Uterus (tissue), 4 donors: ENCODE measurements around the gene MTHFD1. TPM values are rescaled to one million over a fixed set of nuclear protein-coding genes. Genes with fewer than 3 reads are reported as not detected.

Experiments
- DNase-seq, 2 donors: peaks; one replicate each; pipeline ENCODE4 v3.0.0-alpha.2; 2019 to 2020
- H3K27ac ChIP-seq, 2 donors: fragments of 200-600 bp; sonication (generic); 1 replicate in 1 of 2; 2 replicates in 1 of 2; pipeline ENCODE4 v1.5.1; 2016 to 2018
- H3K27me3 ChIP-seq, 2 donors: fragments of 200-600 bp; sonication (generic); one replicate each; pipeline ENCODE4 v1.5.1; 2018 to 2019; ENCODE audit warnings: control low read depth in 1 of 2
- H3K36me3 ChIP-seq, 2 donors: fragments of 200-600 bp; sonication (generic); one replicate each; pipeline ENCODE4 v1.5.1; 2019; ENCODE audit warnings: control low read depth in 1 of 2
- H3K4me1 ChIP-seq, 2 donors: fragments of 200-600 bp; sonication (generic); one replicate each; pipeline ENCODE4 v1.5.1; 2018 to 2019; ENCODE audit warnings: control low read depth in 1 of 2
- H3K4me3 ChIP-seq, 2 donors: fragments of 200-600 bp; sonication (generic); 1 replicate in 1 of 2; 2 replicates in 1 of 2; pipeline ENCODE4 v1.5.1; 2018 to 2019; ENCODE audit warnings: mild to moderate bottlenecking in 1 of 2
- H3K9me3 ChIP-seq, 2 donors: fragments of 200-600 bp; sonication (generic); one replicate each; pipeline ENCODE4 v1.5.1; 2019; ENCODE audit warnings: control low read depth in 1 of 2
- CTCF ChIP-seq, 4 experiments: fragments of 200-600 bp in 2 of 4; fragments of 450-650 bp in 2 of 4; sonication (generic) in 2 of 4; IDR thresholded peaks; one replicate each; pipeline ENCODE4 v1.5.1; 2016 to 2019; ENCODE audit warnings: antibody characterized with exemption in 4 of 4, mild to moderate bottlenecking in 2 of 4, moderate library complexity in 1 of 4
- POLR2A ChIP-seq, 2 donors: fragments of 450-650 bp; IDR thresholded peaks; one replicate each; pipeline ENCODE4 v1.6.1; 2016; ENCODE audit warnings: antibody characterized with exemption in 2 of 2, mild to moderate bottlenecking in 1 of 2, moderate library complexity in 1 of 2
- intact Hi-C: fragments of 100-400 bp; cut with DNase I; formaldehyde crosslinking; loops from one replicate; pipeline ENCODE4 v1.15.1; 2023; ENCODE audit warnings: low total_unique reads
- total RNA-seq, 4 donors: library from RNA; depleted of rRNA in 3 of 4; stranded (reverse); fragments of >200 nt in 3 of 4; gene quantifications; one replicate each; pipeline versions ENCODE4 v1.1.0 to v1.2.4, GENCODE V29; 2014 to 2023
- donor health status: DM: yes; HTN: yes; CAD: no.

The MTHFD1 gene
- total RNA-seq, 4 donors from 2014 or later, result 13.5 to 145 (median 50.0) TPM

- peak overlapping the region; percentile 97 to 99 for H3K27ac ChIP-seq
- TF ChIP-seq CTCF (IDR thresholded peaks at IDR 0.05) (no peak), POLR2A (IDR thresholded peaks at IDR 0.05) (no peak)
- peaks cover 6 to 12% of the 10 kb centered on the region in 2 donors for H3K4me1 ChIP-seq
- peak overlapping the region; percentile 87 to 97 for H3K4me3 ChIP-seq
- no peak for DNase-seq
- H3K27me3 ChIP-seq, result no peaks in the 10 kb centered on the region
- intact Hi-C loops, result no loop called here
- no peaks in the 10 kb centered on the region for H3K9me3 ChIP-seq
- no peaks in the 10 kb centered on the region for H3K36me3 ChIP-seq
Observed at GRCh38 chr14:64502456-64502855, 114.3 kb downstream of the MTHFD1 start.

- no peaks in the 10 kb centered on the region for H3K36me3 ChIP-seq
- H3K4me3 ChIP-seq, result peak overlapping the region; percentile 87 to 97
- H3K4me1 ChIP-seq, result peaks cover 6 to 12% of the 10 kb centered on the region in 2 donors
- no peaks in the 10 kb centered on the region for H3K27me3 ChIP-seq
- peak in 1 of 2 donors; percentile 38 for DNase-seq
- H3K9me3 ChIP-seq, result no peaks in the 10 kb centered on the region
- H3K27ac ChIP-seq, result peak overlapping the region; percentile 97 to 99
- intact Hi-C loops, result no loop called here
- TF ChIP-seq CTCF (IDR thresholded peaks at IDR 0.05), result no peak
Observed at GRCh38 chr14:64502887-64503433, 114.8 kb downstream of the MTHFD1 start.

GRCh38 chr14:64503434-64504309 is 115.5 kb downstream of the MTHFD1 start, which contains the start of gene ZBTB25:
Gene ZBTB25 (minus strand): TSS chr14:64503838. CDS start chr14:64490533, 13,305 bp downstream.
- Histone ChIP-seq H3K9me3 (no peaks in the 10 kb centered on the region), H3K4me1 (peaks cover 6 to 12% of the 10 kb centered on the region in 2 donors), H3K36me3 (no peaks in the 10 kb centered on the region), H3K27ac (peak within 1 kb of the TSS; percentile 97 to 99), H3K27me3 (no peaks in the 10 kb centered on the region), H3K4me3 (peak within 1 kb of the TSS; percentile 87 to 97)
- peak; percentile 88 to 89 for DNase-seq
- TF ChIP-seq POLR2A (IDR thresholded peaks at IDR 0.05), result peak; percentile 64 to 94
- peak in 1 of 4 experiments; percentile 15 for TF ChIP-seq CTCF (IDR thresholded peaks at IDR 0.05)
- intact Hi-C loops, result no loop called here

GRCh38 chr14:64504310-64504896 is 116.2 kb downstream of the MTHFD1 start, which contains the start of gene ZBTB1:
Gene ZBTB1 (plus strand): TSS chr14:64504770. CDS start chr14:64521505, 16,735 bp downstream.
- no peaks in the 10 kb centered on the region for H3K9me3 ChIP-seq
- intact Hi-C loops, result no loop called here
- H3K4me1 ChIP-seq, result peaks cover 6 to 12% of the 10 kb centered on the region in 2 donors
- H3K4me3 ChIP-seq, result peak within 1 kb of the TSS; percentile 87 to 97
- H3K27ac ChIP-seq, result peak within 1 kb of the TSS; percentile 97 to 99
- DNase-seq, result peak; percentile 78 to 79
- no peak for TF ChIP-seq CTCF (IDR thresholded peaks at IDR 0.05)
- TF ChIP-seq POLR2A (IDR thresholded peaks at IDR 0.05), result peak; percentile 36 to 63
- H3K36me3 ChIP-seq, result no peaks in the 10 kb centered on the region
- no peaks in the 10 kb centered on the region for H3K27me3 ChIP-seq
